HG03139 (cell line): Measurements from ENCODE around the gene OBSCN.

Experiments
- ATAC-seq: cut with Tn5 transposase; IDR thresholded peaks from one replicate; pipeline ENCODE4 v1.9.1; 2021; ENCODE audit not compliant: unreplicated experiment

OBSCN gene

GRCh38 chr1:228304225-228304624 is 96.4 kb downstream of the OBSCN start:
- ATAC-seq = no peak

DNA sequence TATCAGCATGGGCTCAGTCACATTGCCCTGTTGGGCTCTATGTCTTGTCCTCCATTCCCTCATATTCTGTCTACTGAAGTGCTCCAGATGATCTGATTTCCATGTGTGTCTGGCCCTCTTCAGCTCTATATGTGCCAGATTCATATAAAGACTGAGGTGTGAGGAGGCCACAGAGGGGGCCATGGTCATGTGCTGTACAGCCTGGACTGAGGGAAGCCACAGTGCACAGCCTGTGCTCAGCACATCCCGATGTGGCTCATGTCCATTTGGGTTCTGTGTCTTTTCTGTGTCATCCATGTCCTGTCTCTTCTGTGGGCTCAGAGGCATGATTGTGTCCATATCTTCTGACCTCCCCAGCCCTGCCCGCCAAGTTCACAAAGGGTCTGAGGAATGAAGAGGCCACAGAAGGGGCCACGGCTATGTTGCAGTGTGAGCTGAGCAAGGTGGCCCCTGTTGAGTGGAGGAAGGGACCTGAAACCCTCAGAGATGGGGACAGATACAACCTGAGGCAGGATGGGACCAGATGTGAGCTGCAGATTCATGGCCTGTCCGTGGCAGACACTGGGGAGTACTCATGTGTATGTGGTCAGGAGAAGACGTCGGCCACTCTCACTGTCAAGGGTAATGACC is 97.0 kb downstream of the OBSCN start:
- ATAC-seq = no peak

DNA sequence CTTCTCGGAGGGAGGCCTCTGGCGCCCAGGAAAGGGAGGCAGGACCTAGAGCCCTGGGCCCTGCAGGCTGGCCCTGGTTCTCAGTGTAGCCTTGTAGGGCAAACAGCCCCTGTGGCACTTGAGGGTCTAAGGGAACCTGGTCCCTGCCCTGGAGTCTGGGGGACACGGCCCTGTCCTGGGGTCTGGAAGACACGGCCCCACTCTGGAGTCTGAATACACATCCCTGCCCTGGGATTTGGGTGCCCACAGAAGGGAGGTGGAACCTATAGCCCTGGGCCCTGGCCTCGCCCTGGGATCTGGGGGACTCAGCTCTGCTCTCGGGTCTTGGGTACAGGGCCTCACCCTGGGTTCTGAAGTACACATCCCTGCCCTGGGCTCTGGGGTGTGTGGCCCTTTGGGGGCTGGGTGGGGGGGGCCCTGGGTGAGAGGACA is 97.9 kb downstream of the OBSCN start:
- ATAC-seq = no peak

DNA sequence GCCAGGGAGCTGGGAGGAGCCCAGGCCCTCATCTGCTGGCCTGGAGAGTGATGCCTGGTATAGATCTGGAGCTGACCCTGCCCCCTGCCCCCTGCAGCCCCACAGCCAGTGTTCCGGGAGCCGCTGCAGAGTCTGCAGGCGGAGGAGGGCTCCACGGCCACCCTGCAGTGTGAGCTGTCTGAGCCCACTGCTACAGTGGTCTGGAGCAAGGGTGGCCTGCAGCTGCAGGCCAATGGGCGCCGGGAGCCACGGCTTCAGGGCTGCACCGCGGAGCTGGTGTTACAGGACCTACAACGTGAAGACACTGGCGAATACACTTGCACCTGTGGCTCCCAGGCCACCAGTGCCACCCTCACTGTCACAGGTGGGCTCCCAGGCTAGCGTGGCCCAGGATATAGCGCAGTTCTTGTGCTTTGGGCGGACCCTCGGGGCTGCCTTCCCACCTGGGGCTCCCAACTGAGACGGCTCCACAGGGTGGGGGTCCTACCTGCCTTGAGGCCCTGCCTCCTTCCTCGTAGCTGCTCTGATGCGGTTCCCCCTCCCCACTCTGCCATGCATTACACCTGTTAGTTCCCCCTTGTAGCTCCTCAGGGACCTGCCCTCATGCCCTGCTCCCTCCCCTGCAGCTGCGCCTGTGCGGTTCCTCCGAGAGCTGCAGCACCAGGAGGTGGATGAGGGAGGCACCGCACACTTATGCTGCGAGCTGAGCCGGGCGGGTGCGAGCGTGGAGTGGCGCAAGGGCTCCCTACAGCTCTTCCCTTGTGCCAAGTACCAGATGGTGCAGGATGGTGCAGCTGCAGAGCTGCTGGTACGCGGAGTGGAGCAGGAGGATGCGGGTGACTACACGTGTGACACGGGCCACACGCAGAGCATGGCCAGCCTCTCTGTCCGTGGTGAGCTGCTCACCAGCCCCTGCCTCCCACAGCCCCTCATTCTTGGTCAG is 98.7 kb downstream of the OBSCN start:
- ATAC-seq = no peak

DNA sequence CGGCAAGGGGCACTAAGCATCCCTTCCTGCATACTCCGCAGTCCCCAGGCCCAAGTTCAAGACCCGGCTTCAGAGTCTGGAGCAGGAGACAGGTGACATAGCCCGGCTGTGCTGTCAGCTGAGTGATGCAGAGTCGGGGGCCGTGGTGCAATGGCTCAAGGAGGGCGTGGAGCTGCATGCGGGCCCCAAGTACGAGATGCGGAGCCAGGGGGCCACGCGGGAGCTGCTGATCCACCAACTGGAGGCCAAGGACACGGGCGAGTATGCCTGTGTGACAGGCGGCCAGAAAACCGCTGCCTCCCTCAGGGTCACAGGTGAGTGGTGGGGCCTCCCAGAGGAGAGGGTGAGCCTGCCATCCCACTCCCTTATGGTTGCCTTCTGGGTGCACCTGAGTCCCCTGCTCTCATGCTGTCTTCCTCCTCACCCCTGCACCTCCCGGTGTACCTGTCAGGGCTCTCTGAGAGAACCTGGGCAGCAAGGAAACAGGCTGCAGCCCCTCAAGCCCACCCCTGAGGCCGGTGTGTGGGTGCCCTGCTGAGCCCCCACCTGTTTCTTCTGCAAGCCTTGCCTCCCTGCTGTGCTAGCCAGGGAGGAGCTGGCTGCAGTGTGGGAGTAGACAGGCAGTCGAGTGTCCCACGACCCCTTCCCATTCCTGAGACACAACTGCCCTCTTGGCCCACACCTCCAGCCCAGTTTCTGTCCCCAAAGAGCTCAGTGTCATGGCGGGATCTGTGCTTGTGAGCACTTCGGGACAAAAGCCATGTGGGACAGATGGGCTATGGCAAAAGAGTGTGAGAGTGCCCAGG is 99.6 kb downstream of the OBSCN start:
- no peak for ATAC-seq

GRCh38 chr1:228308085-228308601 is 100.3 kb downstream of the OBSCN start:
- no peak for ATAC-seq

DNA sequence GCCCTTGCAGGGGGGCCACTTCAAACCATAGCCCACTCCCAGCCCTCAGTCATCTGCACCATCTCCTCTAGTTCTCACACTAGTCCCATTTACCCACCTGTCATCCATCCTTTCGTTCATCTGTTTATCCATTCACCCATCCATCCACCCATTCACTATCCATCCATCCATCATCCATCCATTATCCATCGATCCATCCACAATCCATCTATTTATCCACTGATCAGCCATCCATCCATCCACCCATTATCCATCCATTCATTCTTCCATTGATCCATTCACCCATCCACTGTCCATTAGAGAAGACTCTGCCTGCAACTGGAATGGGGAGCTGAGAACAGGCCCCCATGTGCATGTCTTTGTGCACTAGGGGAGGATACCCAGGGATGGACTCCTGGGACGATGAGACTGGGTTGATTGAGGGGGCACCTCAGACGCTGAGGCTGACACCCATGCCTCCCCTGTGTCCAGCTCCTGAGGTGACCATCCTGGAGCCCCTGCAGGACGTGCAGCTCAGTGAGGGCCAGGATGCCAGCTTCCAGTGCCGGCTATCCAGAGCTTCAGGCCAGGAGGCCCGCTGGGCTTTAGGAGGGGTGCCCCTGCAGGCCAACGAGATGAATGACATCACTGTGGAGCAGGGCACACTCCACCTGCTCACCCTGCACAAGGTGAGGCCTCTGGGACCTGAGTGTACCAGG is 100.9 kb downstream of the OBSCN start:
- no peak for ATAC-seq

DNA sequence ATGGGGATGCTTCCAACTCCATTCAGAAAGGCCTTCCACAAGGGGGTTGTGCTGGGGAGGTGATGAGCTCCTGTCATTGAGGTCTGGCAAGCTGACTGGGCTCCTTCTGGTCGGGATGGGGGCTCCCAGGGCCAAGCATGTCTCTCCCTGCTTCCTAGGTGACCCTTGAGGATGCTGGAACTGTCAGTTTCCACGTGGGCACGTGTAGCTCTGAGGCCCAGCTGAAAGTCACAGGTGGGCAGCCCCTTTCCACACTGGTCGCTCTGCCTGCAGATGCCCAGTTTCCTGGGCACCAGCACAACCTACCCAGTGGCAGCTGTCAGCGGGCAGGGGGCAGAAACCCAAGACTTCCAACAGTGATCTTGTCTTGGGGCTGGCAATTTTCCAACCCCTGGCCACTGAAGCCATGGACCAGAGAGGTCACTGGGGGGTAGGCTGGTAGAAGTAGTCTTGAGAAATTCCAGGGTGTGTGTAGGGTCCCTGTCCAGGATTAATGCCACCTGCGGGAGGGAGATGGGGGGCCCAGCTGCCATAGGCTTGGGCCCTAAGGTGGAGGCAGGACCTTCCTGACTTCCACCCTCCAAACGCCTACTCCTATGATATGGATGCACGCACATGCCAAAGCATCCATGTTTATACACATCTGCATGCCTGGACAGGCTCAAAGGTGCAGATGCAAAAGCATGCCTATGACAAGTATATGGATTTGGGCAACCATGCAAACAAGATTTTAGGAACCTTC is 101.7 kb downstream of the OBSCN start:
- ATAC-seq = no peak

DNA sequence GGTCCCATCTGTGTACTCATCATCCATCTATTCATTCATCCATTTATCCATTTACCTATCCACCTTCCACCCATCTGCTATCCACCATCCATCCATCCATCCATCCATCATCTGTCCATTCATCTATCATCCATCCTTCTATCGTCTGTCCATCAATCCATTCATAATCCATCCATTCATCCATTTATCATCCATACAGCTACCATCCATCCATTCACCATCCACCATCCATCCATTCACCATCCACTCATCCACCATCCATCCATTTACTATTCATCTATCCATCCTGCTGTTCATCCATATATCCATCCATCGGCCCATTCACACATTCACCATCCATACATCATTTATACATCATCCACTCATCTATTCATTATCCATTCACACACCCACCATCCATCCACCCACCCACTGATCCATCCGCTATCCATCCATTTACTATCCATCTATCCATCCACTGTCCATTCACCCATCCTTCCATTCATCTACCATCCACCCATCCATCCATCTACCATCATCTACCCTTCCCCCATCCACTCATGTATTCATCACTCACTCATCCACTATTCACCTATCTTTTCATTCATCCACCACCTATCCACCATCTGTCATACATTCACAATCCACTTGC is 102.4 kb downstream of the OBSCN start:
- ATAC-seq = no peak

- ATAC-seq = no peak
Observed at GRCh38 chr1:228311091-228311490, 103.2 kb downstream of the OBSCN start.

GRCh38 chr1:228312136-228312764 is 104.4 kb downstream of the OBSCN start:
- ATAC-seq = no peak

GRCh38 chr1:228313536-228314277 is 105.9 kb downstream of the OBSCN start:
- no peak for ATAC-seq

GRCh38 chr1:228314315-228314657 is 106.4 kb downstream of the OBSCN start:
- no peak for ATAC-seq

GRCh38 chr1:228314658-228315483 is 107.0 kb downstream of the OBSCN start:
- ATAC-seq = no peak

DNA sequence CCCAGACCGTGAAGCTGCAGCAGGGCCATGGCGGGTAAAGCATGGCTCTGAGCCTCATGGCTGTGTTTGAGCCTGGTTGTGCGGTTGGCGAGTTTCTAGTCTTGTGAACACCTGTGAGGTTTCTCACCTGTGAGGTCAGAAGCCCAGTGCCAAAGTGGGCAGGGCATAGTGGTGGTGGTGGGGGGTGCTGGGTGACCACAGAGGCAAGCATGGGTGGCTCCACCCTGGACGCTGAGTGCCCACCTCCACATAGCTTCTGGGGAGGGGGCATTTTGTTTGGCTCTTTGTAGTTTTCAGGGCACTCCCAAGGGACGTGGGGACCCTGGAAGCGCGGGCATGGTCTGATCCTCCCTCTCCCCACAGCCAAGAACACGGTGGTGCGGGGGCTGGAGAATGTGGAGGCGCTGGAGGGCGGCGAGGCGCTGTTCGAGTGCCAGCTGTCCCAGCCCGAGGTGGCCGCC is 107.7 kb downstream of the OBSCN start:
- ATAC-seq = no peak

- ATAC-seq = no peak
Observed at GRCh38 chr1:228315945-228316588, 108.2 kb downstream of the OBSCN start.
